IMR-90 (cell line): ENCODE data around the gene SLC22A7. TPM values are rescaled to one million over a fixed set of nuclear protein-coding genes. Genes with fewer than 3 reads are reported as not detected.

Experiments used
- ATAC-seq: fragments of 200-7000 bp; cut with Tn5 transposase; 2 replicates; pipeline ENCODE4 v1.9.1; 2020; ENCODE audit warnings: low read depth, mild to moderate bottlenecking, moderate library complexity
- BruUV-seq: library from RNA; stranded (reverse); fragments of 400-500 nt; replicated peaks from 2 replicates; lab custom pipeline; 2021; lab: Mats Ljungman, UMichigan
- CTCF ChIA-PET: fragments of 300-600 bp; formaldehyde crosslinking; extraction: SDS; loops from one replicate; lab custom pipeline; 2021; ENCODE audit warnings: antibody characterized with exemption; lab: Yijun Ruan, JAX
- POLR2A ChIA-PET: fragments of 300-600 bp; sonication (Branson Sonifier 250); formaldehyde crosslinking; loops from one replicate; lab custom pipeline; 2022; ENCODE audit warnings: antibody characterized with exemption; ENCODE audit not compliant: unreplicated experiment; lab: Charles Lee
- DNase-seq: peaks from one replicate; pipeline ENCODE4 v3.0.0; 2013
- H2AFZ ChIP-seq: replicated peaks from 2 replicates; pipeline ENCODE3; 2013; ENCODE audit warnings: low read length, mild to moderate bottlenecking; ENCODE audit not compliant: poor library complexity
- H2AK5ac ChIP-seq: 2 replicates; pipeline ENCODE4 v1.6.1; 2013; ENCODE audit warnings: low read depth, low read length, inconsistent platforms
- H2AK9ac ChIP-seq: replicated peaks from 2 replicates; pipeline ENCODE3; 2013; ENCODE audit warnings: mild to moderate bottlenecking, low read depth, low read length, moderate library complexity; ENCODE audit not compliant: poor library complexity
- H2BK120ac ChIP-seq: 2 replicates; pipeline ENCODE4 v1.6.1; 2013; ENCODE audit warnings: low read depth, low read length, inconsistent platforms
- H2BK15ac ChIP-seq: 3 replicates; pipeline ENCODE4 v1.6.1; 2013; ENCODE audit warnings: low read depth, low read length, inconsistent platforms
- H2BK20ac ChIP-seq: 2 replicates; pipeline ENCODE4 v1.6.1; 2013; ENCODE audit warnings: low read depth, mild to moderate bottlenecking, inconsistent platforms, low read length, moderate library complexity
- H2BK5ac ChIP-seq: 2 replicates; pipeline ENCODE4 v1.6.1; 2013; ENCODE audit warnings: mild to moderate bottlenecking, low read depth, low read length, inconsistent platforms; ENCODE audit not compliant: poor library complexity, severe bottlenecking
- H3K14ac ChIP-seq: replicated peaks from 2 replicates; pipeline ENCODE4 v1.6.1; 2013; ENCODE audit warnings: low read depth, low read length, inconsistent platforms
- H3K18ac ChIP-seq: 2 replicates; pipeline ENCODE4 v1.6.1; 2013; ENCODE audit warnings: low read depth, low read length, control low read depth
- H3K23ac ChIP-seq: 2 replicates; pipeline ENCODE4 v1.6.1; 2013; ENCODE audit warnings: low read depth, low read length, inconsistent platforms
- H3K27ac ChIP-seq: 2 replicates; pipeline ENCODE4 v1.5.1; 2013; ENCODE audit warnings: mild to moderate bottlenecking, control low read depth, low read length; ENCODE audit not compliant: insufficient read depth
- H3K27me3 ChIP-seq: 2 replicates; pipeline ENCODE4 v1.6.1; 2013; ENCODE audit warnings: low read length; ENCODE audit not compliant: control insufficient read depth, insufficient read depth
- H3K36me3 ChIP-seq: 2 replicates; pipeline ENCODE4 v1.6.1; 2013; ENCODE audit warnings: low read length, mixed read lengths; ENCODE audit not compliant: control insufficient read depth, insufficient read depth
- H3K4ac ChIP-seq: 2 replicates; pipeline ENCODE4 v1.6.1; 2013; ENCODE audit warnings: low read depth, low read length, inconsistent platforms
- H3K4me1 ChIP-seq: 2 replicates; pipeline ENCODE4 v1.6.1; 2013; ENCODE audit warnings: low read length, mixed read lengths; ENCODE audit not compliant: control insufficient read depth, insufficient read depth
- H3K4me2 ChIP-seq: 2 replicates; pipeline ENCODE4 v1.6.1; 2013; ENCODE audit warnings: low read depth, mild to moderate bottlenecking, control low read depth, low read length, moderate library complexity
- H3K4me3 ChIP-seq: 2 replicates; pipeline ENCODE4 v1.5.1; 2013; ENCODE audit warnings: low read depth, mild to moderate bottlenecking, control low read depth, low read length, moderate library complexity; ENCODE audit not compliant: insufficient read depth
- H3K56ac ChIP-seq: 2 replicates; pipeline ENCODE4 v1.6.1; 2013; ENCODE audit warnings: low read length, inconsistent platforms; ENCODE audit not compliant: insufficient read depth; ENCODE audit errors: extremely low read depth
- H3K79me1 ChIP-seq, 2 experiments: 2 replicates each; pipeline ENCODE4 v1.6.1; 2013; ENCODE audit warnings: low read length in 2 of 2, inconsistent platforms in 1 of 2, low read depth in 1 of 2
- H3K9ac ChIP-seq: 2 replicates; pipeline ENCODE4 v1.6.1; 2013; ENCODE audit warnings: low read depth, low read length, control low read depth
- H3K9me1 ChIP-seq: 2 replicates; pipeline ENCODE4 v1.6.1; 2013; ENCODE audit warnings: low read length, inconsistent platforms; ENCODE audit not compliant: insufficient read depth
- H3K9me3 ChIP-seq: 2 replicates; pipeline ENCODE4 v1.6.1; 2013; ENCODE audit warnings: low read length; ENCODE audit not compliant: control insufficient read depth, insufficient read depth
- H4K20me1 ChIP-seq: 2 replicates; pipeline ENCODE4 v1.6.1; 2013; ENCODE audit warnings: low read length, inconsistent platforms; ENCODE audit not compliant: insufficient read depth
- H4K5ac ChIP-seq: 2 replicates; pipeline ENCODE4 v1.6.1; 2013; ENCODE audit warnings: mild to moderate bottlenecking, low read depth, low read length, control low read depth
- H4K8ac ChIP-seq, 2 experiments: 2 replicates each; pipeline ENCODE4 v1.6.1; 2013; ENCODE audit warnings: low read depth in 2 of 2, low read length in 2 of 2, control low read depth in 1 of 2, inconsistent platforms in 1 of 2
- H4K91ac ChIP-seq: 2 replicates; pipeline ENCODE4 v1.6.1; 2013; ENCODE audit warnings: low read depth, low read length, inconsistent platforms; ENCODE audit not compliant: insufficient read depth
- CEBPB ChIP-seq: IDR thresholded peaks from 2 replicates; pipeline ENCODE4 v1.6.1; 2012; ENCODE audit warnings: low read depth, low read length, improper control_type of control experiment
- MXI1 ChIP-seq: IDR thresholded peaks from 2 replicates; pipeline ENCODE4 v1.6.1; 2012; ENCODE audit warnings: low read depth, mild to moderate bottlenecking, low read length, moderate library complexity, borderline replicate concordance
- NFE2L2 ChIP-seq: fragments of 150-350 bp; IDR thresholded peaks from 2 replicates; pipeline ENCODE4 v1.6.1; 2016; ENCODE audit warnings: low read depth, mild to moderate bottlenecking, low read length
- RAD21 ChIP-seq: IDR thresholded peaks from 2 replicates; pipeline ENCODE4 v1.6.1; 2012; ENCODE audit warnings: low read length, improper control_type of control experiment
- RCOR1 ChIP-seq: IDR thresholded peaks from 2 replicates; pipeline ENCODE4 v1.6.1; 2012; ENCODE audit warnings: mild to moderate bottlenecking, low read length, improper control_type of control experiment; ENCODE audit not compliant: insufficient replicate concordance
- RFX5 ChIP-seq: IDR thresholded peaks from 2 replicates; pipeline ENCODE4 v1.8.0; 2012; ENCODE audit warnings: low read depth, mild to moderate bottlenecking, low read length, moderate library complexity
- SMC3 ChIP-seq: fragments of 150-350 bp; IDR thresholded peaks from 2 replicates; pipeline ENCODE4 v1.6.1; 2016; ENCODE audit warnings: low read depth, mild to moderate bottlenecking, antibody characterized with exemption, low read length, moderate library complexity
- WGBS, 2 experiments: methylation state at CpG; one replicate each; pipeline versions ENCODE4 v1.1.5 to v1.1.7; 2013; ENCODE audit warnings: missing lambda C conversion rate in 2 of 2; ENCODE audit not compliant: insufficient read length in 1 of 2; ENCODE audit errors: extremely low coverage in 2 of 2; 5-methylcytosine and 5-hydroxymethylcytosine counted together
- dilution Hi-C: fragments of 300-500 bp; cut with HindIII; formaldehyde crosslinking; loops from one replicate; pipeline ENCODE4 v1.14.3; 2018; ENCODE audit warnings: low sequenced_read_pairs; ENCODE audit not compliant: unreplicated experiment
- in situ Hi-C: fragments of 300-500 bp; cut with MboI; formaldehyde crosslinking; loops from 3 replicates; pipeline ENCODE4 v1.14.3; 2019; ENCODE audit warnings: low sequenced_read_pairs, inconsistent platforms, mixed read lengths
- intact Hi-C: fragments of 100-400 bp; cut with micrococcal nuclease; formaldehyde crosslinking; loops from 2 replicates; pipeline ENCODE4 v1.10.0; 2022
- polyA plus RNA-seq, 3 experiments: library from polyadenylated mRNA; depleted of rRNA; stranded (reverse); fragments of >200 nt; gene quantifications; 2 replicates each; pipeline ENCODE4 v1.2.3, GENCODE V29; 2012; ENCODE audit warnings: low replicate concordance in 1 of 3
- total RNA-seq: library from RNA; depleted of rRNA; stranded (reverse); fragments of >200 nt; gene quantifications from 2 replicates; pipeline ENCODE4 v1.2.3, GENCODE V29; 2012
- TF ChIP-seq, protein P1 (sequence below): conservative IDR thresholded peaks from 2 replicates; pipeline ENCODE4 v1.5.1; 2012; ENCODE audit warnings: mild to moderate bottlenecking, low read depth, low read length, improper control_type of control experiment
- TF ChIP-seq, protein P2 (sequence below): fragments of 150-350 bp; IDR thresholded peaks from 2 replicates; pipeline ENCODE4 v1.6.1; 2016; ENCODE audit warnings: low read depth, mild to moderate bottlenecking, low read length, moderate library complexity, borderline replicate concordance

Gene SLC22A7
- total and polyA plus RNA-seq, 2 of the 4 experiments (the other 2 are of a cell fraction) = not detected

DNA sequence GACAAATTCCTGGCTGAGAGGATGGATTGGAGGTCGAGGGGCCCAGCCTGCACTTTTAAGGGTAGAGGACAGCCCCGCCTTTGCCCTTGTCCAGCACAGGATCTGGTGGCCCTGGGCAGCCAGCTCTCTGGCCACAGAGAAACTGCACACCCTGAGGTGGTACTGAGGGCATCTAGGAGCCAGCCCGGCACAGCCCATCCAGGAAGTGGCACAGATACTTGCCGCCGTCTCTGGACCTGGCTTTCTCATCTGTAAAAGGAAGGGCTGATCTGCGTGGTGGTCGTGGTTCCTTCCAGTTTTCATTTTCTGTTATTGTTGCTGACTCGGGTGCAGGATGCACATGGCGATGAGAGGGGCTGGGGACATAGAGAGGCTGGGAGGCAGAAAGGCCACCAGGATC is 16.0 kb upstream of the SLC22A7 start:
- no TSS peak for BruUV-seq
- Histone ChIP-seq H2BK20ac (no peak overlapping the region), H4K20me1 (no peaks in the 10 kb centered on the region), H3K18ac (no peak overlapping the region), H3K9me3 (no peaks in the 10 kb centered on the region), H4K8ac (no peak overlapping the region), H3K79me1 (no peaks in the 10 kb centered on the region), H3K27ac (no peak overlapping the region), H2BK120ac (no peak overlapping the region), H3K9me1 (peaks cover 6% of the 10 kb centered on the region; the same call in 1 of the 2 replicates), H3K56ac (no peak overlapping the region), H2AFZ (no peak overlapping the region), H3K23ac (no peak overlapping the region), H3K27me3 (peaks cover 37% of the 10 kb centered on the region), H3K9ac (no peak overlapping the region), H3K4me3 (no peak overlapping the region), H4K91ac (no peak overlapping the region), H3K4me1 (peaks cover 9% of the 10 kb centered on the region), H2AK9ac (no peak overlapping the region), H3K4me2 (no peak overlapping the region), H3K36me3 (no peaks in the 10 kb centered on the region), H2BK15ac (no peak overlapping the region), H2AK5ac (no peak overlapping the region), H2BK5ac (no peak overlapping the region), H3K14ac (no peak overlapping the region), H4K5ac (no peak overlapping the region), H3K4ac (no peak overlapping the region)
- TF ChIP-seq, protein P1, sequence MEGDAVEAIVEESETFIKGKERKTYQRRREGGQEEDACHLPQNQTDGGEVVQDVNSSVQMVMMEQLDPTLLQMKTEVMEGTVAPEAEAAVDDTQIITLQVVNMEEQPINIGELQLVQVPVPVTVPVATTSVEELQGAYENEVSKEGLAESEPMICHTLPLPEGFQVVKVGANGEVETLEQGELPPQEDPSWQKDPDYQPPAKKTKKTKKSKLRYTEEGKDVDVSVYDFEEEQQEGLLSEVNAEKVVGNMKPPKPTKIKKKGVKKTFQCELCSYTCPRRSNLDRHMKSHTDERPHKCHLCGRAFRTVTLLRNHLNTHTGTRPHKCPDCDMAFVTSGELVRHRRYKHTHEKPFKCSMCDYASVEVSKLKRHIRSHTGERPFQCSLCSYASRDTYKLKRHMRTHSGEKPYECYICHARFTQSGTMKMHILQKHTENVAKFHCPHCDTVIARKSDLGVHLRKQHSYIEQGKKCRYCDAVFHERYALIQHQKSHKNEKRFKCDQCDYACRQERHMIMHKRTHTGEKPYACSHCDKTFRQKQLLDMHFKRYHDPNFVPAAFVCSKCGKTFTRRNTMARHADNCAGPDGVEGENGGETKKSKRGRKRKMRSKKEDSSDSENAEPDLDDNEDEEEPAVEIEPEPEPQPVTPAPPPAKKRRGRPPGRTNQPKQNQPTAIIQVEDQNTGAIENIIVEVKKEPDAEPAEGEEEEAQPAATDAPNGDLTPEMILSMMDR = no peak
- TF ChIP-seq SMC3 (no peak), CEBPB (no peak), MXI1 (no peak), NFE2L2 (no peak), RAD21 (no peak), RFX5 (no peak), RCOR1 (no peak)
- TF ChIP-seq, protein P2, sequence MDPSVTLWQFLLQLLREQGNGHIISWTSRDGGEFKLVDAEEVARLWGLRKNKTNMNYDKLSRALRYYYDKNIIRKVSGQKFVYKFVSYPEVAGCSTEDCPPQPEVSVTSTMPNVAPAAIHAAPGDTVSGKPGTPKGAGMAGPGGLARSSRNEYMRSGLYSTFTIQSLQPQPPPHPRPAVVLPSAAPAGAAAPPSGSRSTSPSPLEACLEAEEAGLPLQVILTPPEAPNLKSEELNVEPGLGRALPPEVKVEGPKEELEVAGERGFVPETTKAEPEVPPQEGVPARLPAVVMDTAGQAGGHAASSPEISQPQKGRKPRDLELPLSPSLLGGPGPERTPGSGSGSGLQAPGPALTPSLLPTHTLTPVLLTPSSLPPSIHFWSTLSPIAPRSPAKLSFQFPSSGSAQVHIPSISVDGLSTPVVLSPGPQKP = no peak
- intact Hi-C loops = no loop called here
- ATAC-seq = no peak
- no peak for DNase-seq
- POLR2A ChIA-PET = interaction anchor here (0.7 kb wide), 1 partner anchor 29 kb away, joined by 5 read pairs; no protein-coding TSS in a partner anchor
- dilution Hi-C loops = no loop called here
- in situ Hi-C loops = no loop called here
- 100% methylated on average over 1 of the region's 9 CpGs; no CpG with 5 or more reads in 1 of the 2 experiments for WGBS, 2 experiments
- CTCF ChIA-PET = no interaction called here
